Parathyroid adenoma (tissue), 2 donors: ENCODE results near the gene MAGI1.
"Not testable (repeated sequence)": the region's sequence is repeated elsewhere in the genome, so short reads cannot be mapped to it uniquely, and the experiment has no call there.

Source experiments
- H2AFZ ChIP-seq: fragments of 300-600 bp; sonication (generic); one replicate; pipeline ENCODE4 v1.7.0; 2017; ENCODE audit warnings: antibody characterized with exemption, mild to moderate bottlenecking
- H3K27ac ChIP-seq: fragments of 300-600 bp; sonication (generic); one replicate; pipeline ENCODE4 v1.7.0; 2017
- H3K27me3 ChIP-seq: fragments of 300-600 bp; sonication (generic); one replicate; pipeline ENCODE4 v1.7.0; 2017; ENCODE audit warnings: low read length; ENCODE audit not compliant: control insufficient read depth, insufficient read depth
- H3K36me3 ChIP-seq: fragments of 300-600 bp; sonication (generic); one replicate; pipeline ENCODE4 v1.7.0; 2017; ENCODE audit warnings: low read length; ENCODE audit not compliant: control insufficient read depth, insufficient read depth
- H3K4me1 ChIP-seq: fragments of 300-600 bp; sonication (generic); one replicate; pipeline ENCODE4 v1.7.0; 2017; ENCODE audit warnings: control low read depth
- H3K4me2 ChIP-seq: fragments of 300-600 bp; sonication (generic); one replicate; pipeline ENCODE4 v1.7.0; 2017; ENCODE audit warnings: low read length
- H3K4me3 ChIP-seq: fragments of 300-600 bp; sonication (generic); one replicate; pipeline ENCODE4 v1.7.0; 2017; ENCODE audit warnings: low read depth, low read length
- H3K79me2 ChIP-seq: fragments of 300-600 bp; sonication (generic); one replicate; pipeline ENCODE4 v1.7.0; 2017; ENCODE audit warnings: control low read depth
- H3K9ac ChIP-seq: fragments of 300-600 bp; sonication (generic); one replicate; pipeline ENCODE4 v1.7.0; 2017; ENCODE audit warnings: mild to moderate bottlenecking
- H3K9me3 ChIP-seq: fragments of 300-600 bp; sonication (generic); one replicate; pipeline ENCODE4 v1.7.0; 2017; ENCODE audit warnings: low read length; ENCODE audit not compliant: control insufficient read depth
- CTCF ChIP-seq: fragments of 300-600 bp; sonication (generic); IDR thresholded peaks from one replicate; pipeline ENCODE4 v1.7.0; 2017; ENCODE audit warnings: antibody characterized with exemption, mild to moderate bottlenecking
- donor health status: primary hyperparathyroidism.

The MAGI1 gene

GRCh38 chr3:65861718-65862117 is 177.0 kb downstream of the MAGI1 start:
- Histone ChIP-seq H3K79me2 (peaks cover 9% of the 10 kb centered on the region), H2AFZ (no peak overlapping the region), H3K9ac (no peak overlapping the region), H3K9me3 (no peaks in the 10 kb centered on the region), H3K36me3 (no peaks in the 10 kb centered on the region), H3K4me2 (no peak overlapping the region), H3K27ac (no peak overlapping the region), H3K4me1 (peaks cover 2% of the 10 kb centered on the region), H3K4me3 (no peak overlapping the region), H3K27me3 (no peaks in the 10 kb centered on the region)
- TF ChIP-seq CTCF = no peak

- not testable (repeated sequence) for H3K9me3 ChIP-seq, H3K4me1 ChIP-seq, H3K4me3 ChIP-seq, H3K36me3 ChIP-seq, H3K27ac ChIP-seq, H3K4me2 ChIP-seq, H3K79me2 ChIP-seq, H3K27me3 ChIP-seq, H2AFZ ChIP-seq, H3K9ac ChIP-seq
Measured at GRCh38 chr3:65859612-65860011, 179.1 kb downstream of the MAGI1 start.

- no peak overlapping the region for H3K9ac ChIP-seq
- peaks cover 6% of the 10 kb centered on the region for H3K79me2 ChIP-seq
- no peaks in the 10 kb centered on the region for H3K27me3 ChIP-seq
- H3K4me1 ChIP-seq = peaks cover 6% of the 10 kb centered on the region
- TF ChIP-seq CTCF = no peak
- H3K36me3 ChIP-seq = no peaks in the 10 kb centered on the region
- H3K9me3 ChIP-seq = no peaks in the 10 kb centered on the region
- no peak overlapping the region for H3K27ac ChIP-seq
- no peak overlapping the region for H3K4me3 ChIP-seq
- H2AFZ ChIP-seq = no peak overlapping the region
- no peak overlapping the region for H3K4me2 ChIP-seq
Measured at GRCh38 chr3:65858749-65859148, 180.0 kb downstream of the MAGI1 start.

- no peak overlapping the region for H3K9ac ChIP-seq
- no peak for TF ChIP-seq CTCF
- H3K27ac ChIP-seq = no peak overlapping the region
- no peak overlapping the region for H3K4me2 ChIP-seq
- H3K27me3 ChIP-seq = no peaks in the 10 kb centered on the region
- no peak overlapping the region for H2AFZ ChIP-seq
- H3K4me1 ChIP-seq = peaks cover 6% of the 10 kb centered on the region
- H3K79me2 ChIP-seq = peaks cover 11% of the 10 kb centered on the region
- H3K9me3 ChIP-seq = no peaks in the 10 kb centered on the region
- no peak overlapping the region for H3K4me3 ChIP-seq
- H3K36me3 ChIP-seq = no peaks in the 10 kb centered on the region
Measured at GRCh38 chr3:65857327-65857726, 181.4 kb downstream of the MAGI1 start.

- Histone ChIP-seq H3K27me3 (no peaks in the 10 kb centered on the region), H2AFZ (no peak overlapping the region), H3K36me3 (no peaks in the 10 kb centered on the region), H3K4me2 (no peak overlapping the region), H3K79me2 (peaks cover 11% of the 10 kb centered on the region), H3K27ac (no peak overlapping the region), H3K4me1 (peaks cover 6% of the 10 kb centered on the region), H3K9ac (no peak overlapping the region), H3K4me3 (no peak overlapping the region), H3K9me3 (no peaks in the 10 kb centered on the region)
- TF ChIP-seq CTCF = no peak
Measured at GRCh38 chr3:65856907-65857306, 181.8 kb downstream of the MAGI1 start.
